Stimulated activated naive CD8-positive, alpha-beta T cell treated with anti-CD3 and anti-CD28 coated beads, Interleukin-15, Interleukin-2, amounts not matched to agents 100 ng/mL and 50 ng/mL, for 24 hours (primary cell): Measurements from ENCODE around the gene CCDC12.

Experiments
- H3K27ac Mint-ChIP-seq: one replicate; pipeline ENCODE4 v1.8.0; 2021; ENCODE audit warnings: mild to moderate bottlenecking, mixed read lengths
- H3K27me3 Mint-ChIP-seq: one replicate; pipeline ENCODE4 v1.8.0; 2021; ENCODE audit warnings: mixed read lengths
- H3K36me3 Mint-ChIP-seq: one replicate; pipeline ENCODE4 v1.8.0; 2021; ENCODE audit warnings: low read depth, mixed read lengths
- H3K4me1 Mint-ChIP-seq: one replicate; pipeline ENCODE4 v1.8.0; 2021; ENCODE audit warnings: low read depth, mixed read lengths
- H3K4me3 Mint-ChIP-seq: one replicate; pipeline ENCODE4 v1.8.0; 2021; ENCODE audit warnings: mild to moderate bottlenecking, mixed read lengths
- H3K9me3 Mint-ChIP-seq: one replicate; pipeline ENCODE4 v1.8.0; 2021; ENCODE audit warnings: mixed read lengths

CCDC12 gene

GRCh38 chr3:46993292-46993691 lies 16.7 kb upstream of the CCDC12 start:
- Mint-ChIP-seq H3K27me3 (no peaks in the 10 kb centered on the region), H3K4me3 (no peak overlapping the region), H3K27ac (no peak overlapping the region), H3K9me3 (no peaks in the 10 kb centered on the region), H3K4me1 (peaks cover 31% of the 10 kb centered on the region), H3K36me3 (peaks cover 15% of the 10 kb centered on the region)

GRCh38 chr3:46992231-46992630 lies 15.7 kb upstream of the CCDC12 start:
- Mint-ChIP-seq H3K9me3 (no peaks in the 10 kb centered on the region), H3K4me3 (no peak overlapping the region), H3K27me3 (no peaks in the 10 kb centered on the region), H3K36me3 (peaks cover 13% of the 10 kb centered on the region), H3K27ac (no peak overlapping the region), H3K4me1 (peaks cover 37% of the 10 kb centered on the region)

- Mint-ChIP-seq H3K4me3 (no peak overlapping the region), H3K27me3 (no peaks in the 10 kb centered on the region), H3K27ac (no peak overlapping the region), H3K9me3 (no peaks in the 10 kb centered on the region), H3K4me1 (peaks cover 37% of the 10 kb centered on the region), H3K36me3 (peaks cover 13% of the 10 kb centered on the region)
Measured at GRCh38 chr3:46991406-46992165, 15.0 kb upstream of the CCDC12 start.

GRCh38 chr3:46990573-46991374 lies 14.2 kb upstream of the CCDC12 start:
- Mint-ChIP-seq H3K27me3 (no peaks in the 10 kb centered on the region), H3K36me3 (peaks cover 13% of the 10 kb centered on the region), H3K4me3 (no peak overlapping the region), H3K9me3 (no peaks in the 10 kb centered on the region), H3K27ac (peak overlapping the region; percentile 51), H3K4me1 (peaks cover 44% of the 10 kb centered on the region)

GRCh38 chr3:46989146-46989810 lies 12.7 kb upstream of the CCDC12 start:
- Mint-ChIP-seq H3K27me3 (no peaks in the 10 kb centered on the region), H3K4me3 (peak overlapping the region; percentile 13), H3K9me3 (no peaks in the 10 kb centered on the region), H3K4me1 (peaks cover 58% of the 10 kb centered on the region), H3K27ac (peak overlapping the region; percentile 72), H3K36me3 (peaks cover 18% of the 10 kb centered on the region)

- Mint-ChIP-seq H3K27ac (peak overlapping the region; percentile 72), H3K27me3 (no peaks in the 10 kb centered on the region), H3K4me3 (peak overlapping the region; percentile 13), H3K9me3 (no peaks in the 10 kb centered on the region), H3K36me3 (peaks cover 18% of the 10 kb centered on the region), H3K4me1 (peaks cover 62% of the 10 kb centered on the region)
Measured at GRCh38 chr3:46988616-46989015, 12.1 kb upstream of the CCDC12 start.

- Mint-ChIP-seq H3K27ac (peak overlapping the region; percentile 90), H3K9me3 (no peaks in the 10 kb centered on the region), H3K4me1 (peaks cover 64% of the 10 kb centered on the region), H3K4me3 (peak overlapping the region; percentile 75), H3K36me3 (peaks cover 18% of the 10 kb centered on the region), H3K27me3 (no peaks in the 10 kb centered on the region)
Measured at GRCh38 chr3:46987743-46988401, 11.3 kb upstream of the CCDC12 start.

GRCh38 chr3:46987319-46987742 lies 10.8 kb upstream of the CCDC12 start:
- no peaks in the 10 kb centered on the region for H3K27me3 Mint-ChIP-seq
- H3K36me3 Mint-ChIP-seq, result peaks cover 18% of the 10 kb centered on the region
- H3K4me3 Mint-ChIP-seq, result peak overlapping the region; percentile 75
- peaks cover 69% of the 10 kb centered on the region for H3K4me1 Mint-ChIP-seq
- H3K9me3 Mint-ChIP-seq, result no peaks in the 10 kb centered on the region
- H3K27ac Mint-ChIP-seq, result peak overlapping the region; percentile 90

GRCh38 chr3:46986782-46987310 lies 10.3 kb upstream of the CCDC12 start:
- Mint-ChIP-seq H3K36me3 (peaks cover 18% of the 10 kb centered on the region), H3K9me3 (no peaks in the 10 kb centered on the region), H3K27ac (peak overlapping the region; percentile 90), H3K4me1 (peaks cover 69% of the 10 kb centered on the region), H3K4me3 (peak overlapping the region; percentile 75), H3K27me3 (no peaks in the 10 kb centered on the region)

GRCh38 chr3:46986055-46986730 lies 9.6 kb upstream of the CCDC12 start:
- H3K27ac Mint-ChIP-seq, result peak overlapping the region; percentile 90
- H3K9me3 Mint-ChIP-seq, result no peaks in the 10 kb centered on the region
- peaks cover 74% of the 10 kb centered on the region for H3K4me1 Mint-ChIP-seq
- no peak overlapping the region for H3K4me3 Mint-ChIP-seq
- H3K27me3 Mint-ChIP-seq, result no peaks in the 10 kb centered on the region
- peaks cover 18% of the 10 kb centered on the region for H3K36me3 Mint-ChIP-seq

- Mint-ChIP-seq H3K4me3 (no peak overlapping the region), H3K27me3 (no peaks in the 10 kb centered on the region), H3K27ac (no peak overlapping the region), H3K9me3 (no peaks in the 10 kb centered on the region), H3K36me3 (peaks cover 18% of the 10 kb centered on the region), H3K4me1 (peaks cover 79% of the 10 kb centered on the region)
Measured at GRCh38 chr3:46985588-46985987, 9.0 kb upstream of the CCDC12 start.

- H3K9me3 Mint-ChIP-seq, result no peaks in the 10 kb centered on the region
- no peak overlapping the region for H3K4me3 Mint-ChIP-seq
- no peak overlapping the region for H3K27ac Mint-ChIP-seq
- peaks cover 13% of the 10 kb centered on the region for H3K36me3 Mint-ChIP-seq
- no peaks in the 10 kb centered on the region for H3K27me3 Mint-ChIP-seq
- H3K4me1 Mint-ChIP-seq, result peaks cover 76% of the 10 kb centered on the region
Measured at GRCh38 chr3:46984591-46985459, 8.3 kb upstream of the CCDC12 start.

- Mint-ChIP-seq H3K4me1 (peaks cover 68% of the 10 kb centered on the region), H3K27me3 (no peaks in the 10 kb centered on the region), H3K27ac (no peak overlapping the region), H3K9me3 (no peaks in the 10 kb centered on the region), H3K4me3 (no peak overlapping the region), H3K36me3 (peaks cover 5% of the 10 kb centered on the region)
Measured at GRCh38 chr3:46982546-46982945, 6.0 kb upstream of the CCDC12 start.
